GM23338 (cell line): ENCODE measurements around the gene LRRC58. TPM values are rescaled to one million over a fixed set of nuclear protein-coding genes. Genes with fewer than 3 reads are reported as not detected.

Source experiments
- ATAC-seq: fragments of 200-7000 bp; cut with Tn5 transposase; 3 replicates; pipeline ENCODE4 v1.9.1; 2020
- DNase-seq: peaks from one replicate; pipeline ENCODE4 v3.0.0-alpha.2; 2015; ENCODE audit warnings: low spot score
- H2AFZ ChIP-seq: fragments of 200-600 bp; sonication (generic); 2 replicates; pipeline ENCODE4 v1.8.0; 2016; ENCODE audit warnings: antibody characterized with exemption, mild to moderate bottlenecking, moderate library complexity
- H3F3A ChIP-seq: fragments of 200-600 bp; sonication (generic); replicated peaks from 2 replicates; pipeline ENCODE4 v1.8.0; 2017; ENCODE audit warnings: antibody characterized with exemption, mixed run types, low read depth
- H3K27ac ChIP-seq: fragments of 200-600 bp; sonication (generic); 2 replicates; pipeline ENCODE4 v1.6.1; 2016; ENCODE audit warnings: low read depth
- H3K27me3 ChIP-seq: fragments of 200-600 bp; sonication (generic); 2 replicates; pipeline ENCODE4 v1.8.0; 2016; ENCODE audit warnings: mild to moderate bottlenecking, mixed run types, moderate library complexity; ENCODE audit not compliant: insufficient read depth
- H3K36me3 ChIP-seq: fragments of 200-600 bp; sonication (generic); 2 replicates; pipeline ENCODE4 v1.8.0; 2016; ENCODE audit warnings: mild to moderate bottlenecking; ENCODE audit not compliant: insufficient read depth
- H3K4me1 ChIP-seq: fragments of 200-600 bp; sonication (generic); 2 replicates; pipeline ENCODE4 v1.8.0; 2016; ENCODE audit warnings: mild to moderate bottlenecking, moderate library complexity; ENCODE audit not compliant: insufficient read depth
- H3K4me2 ChIP-seq: fragments of 200-600 bp; sonication (generic); 2 replicates; pipeline ENCODE4 v1.7.1; 2017; ENCODE audit warnings: mixed run types
- H3K4me3 ChIP-seq: fragments of 200-600 bp; sonication (generic); 2 replicates; pipeline ENCODE4 v1.6.1; 2016; ENCODE audit warnings: mixed run types
- H3K79me2 ChIP-seq: fragments of 200-600 bp; sonication (generic); replicated peaks from 2 replicates; pipeline ENCODE4 v1.8.0; 2017; ENCODE audit warnings: mild to moderate bottlenecking; ENCODE audit not compliant: insufficient read depth
- H3K9me2 ChIP-seq: fragments of 200-600 bp; sonication (generic); 2 replicates; pipeline ENCODE4 v1.8.0; 2017; ENCODE audit not compliant: insufficient read depth
- H4K20me1 ChIP-seq: fragments of 200-600 bp; sonication (generic); replicated peaks from 2 replicates; pipeline ENCODE4 v1.8.0; 2017; ENCODE audit warnings: mild to moderate bottlenecking; ENCODE audit not compliant: insufficient read depth
- H3K27ac Mint-ChIP-seq: 2 replicates; pipeline ENCODE4 v1.8.0; 2020; ENCODE audit warnings: inconsistent platforms, mild to moderate bottlenecking, moderate library complexity, mixed read lengths
- H3K27me3 Mint-ChIP-seq: 3 replicates; pipeline ENCODE4 v1.8.0; 2022; ENCODE audit warnings: low read depth, mild to moderate bottlenecking, moderate library complexity, mixed read lengths, inconsistent platforms; ENCODE audit not compliant: insufficient read depth, poor library complexity
- H3K36me3 Mint-ChIP-seq: 3 replicates; pipeline ENCODE4 v1.8.0; 2021; ENCODE audit warnings: low read depth, mild to moderate bottlenecking, inconsistent platforms, moderate library complexity, mixed read lengths
- H3K4me1 Mint-ChIP-seq: 3 replicates; pipeline ENCODE4 v1.8.0; 2020; ENCODE audit warnings: mild to moderate bottlenecking, inconsistent platforms, mixed read lengths
- H3K4me3 Mint-ChIP-seq: 3 replicates; pipeline ENCODE4 v1.8.0; 2021; ENCODE audit warnings: moderate library complexity, mild to moderate bottlenecking, inconsistent platforms, mixed read lengths
- H3K9me3 Mint-ChIP-seq: 3 replicates; pipeline ENCODE4 v1.8.0; 2020; ENCODE audit warnings: moderate library complexity, mild to moderate bottlenecking, inconsistent platforms, mixed read lengths
- CREB1 ChIP-seq: fragments of 250-450 bp; sonication (Bioruptor Pico); IDR thresholded peaks from 2 replicates; pipeline ENCODE4 v1.5.0; 2020; ENCODE audit warnings: low read depth, mild to moderate bottlenecking, moderate library complexity
- EZH2 ChIP-seq: fragments of 200-600 bp; sonication (generic); IDR thresholded peaks from one replicate; pipeline ENCODE4 v1.8.0; 2017; ENCODE audit warnings: antibody characterized with exemption, mild to moderate bottlenecking, low read depth; ENCODE audit not compliant: unreplicated experiment
- EZH2phosphoT487 ChIP-seq: fragments of 200-600 bp; sonication (generic); IDR thresholded peaks from one replicate; pipeline ENCODE4 v1.8.1; 2018; ENCODE audit warnings: antibody characterized with exemption; ENCODE audit not compliant: unreplicated experiment
- JUNB ChIP-seq: IDR thresholded peaks from one replicate; pipeline ENCODE4 v1.6.1; 2016; ENCODE audit warnings: antibody characterized with exemption; ENCODE audit not compliant: unreplicated experiment
- NANOG ChIP-seq: IDR thresholded peaks from 2 replicates; pipeline ENCODE4 v1.6.1; 2016; ENCODE audit warnings: antibody characterized with exemption, borderline replicate concordance
- POLR2AphosphoS5 ChIP-seq: IDR thresholded peaks from 2 replicates; pipeline ENCODE4 v1.6.1; 2016; ENCODE audit warnings: antibody characterized with exemption, low read depth
- STAT1 ChIP-seq: IDR thresholded peaks from one replicate; pipeline ENCODE4 v1.6.1; 2016; ENCODE audit warnings: antibody characterized with exemption; ENCODE audit not compliant: unreplicated experiment
- ZNF114 ChIP-seq: fragments of 250-450 bp; sonication (Bioruptor Pico); IDR thresholded peaks from 2 replicates; pipeline ENCODE4 v1.5.0; 2020; ENCODE audit warnings: mild to moderate bottlenecking, moderate library complexity
- ZNF331 ChIP-seq: fragments of 250-450 bp; sonication (Bioruptor Pico); IDR thresholded peaks from 2 replicates; pipeline ENCODE4 v1.5.0; 2020; ENCODE audit warnings: low read depth, mild to moderate bottlenecking, moderate library complexity
- polyA plus RNA-seq: library from polyadenylated mRNA; unstranded; fragments of >200 nt; fragmentation: Nextera tagmentation; extraction: Ambion mirVana; gene quantifications from 2 replicates; pipeline ENCODE4 v1.2.1, GENCODE V29; 2016
- total RNA-seq: library from RNA; depleted of rRNA; stranded (reverse); fragments of >200 nt; shearing (Covaris generic); gene quantifications from 2 replicates; pipeline ENCODE4 v1.2.3, GENCODE V29; 2014
- TF ChIP-seq, protein P1 (sequence below): fragments of 250-450 bp; sonication (Bioruptor Pico); IDR thresholded peaks from 2 replicates; pipeline ENCODE4 v1.5.0; 2020; ENCODE audit warnings: mild to moderate bottlenecking, moderate library complexity
- TF ChIP-seq, protein P2 (sequence below), 2 experiments: fragments of 200-600 bp in 1 of 2; sonication (generic) in 1 of 2; conservative IDR thresholded peaks; 2 replicates each; pipeline versions ENCODE4 v1.5.1 to v1.6.1; 2016 to 2017; ENCODE audit warnings: antibody characterized with exemption in 2 of 2, low read depth in 2 of 2, mild to moderate bottlenecking in 2 of 2, moderate library complexity in 1 of 2
- TF ChIP-seq, protein P3 (sequence below): IDR thresholded peaks from one replicate; pipeline ENCODE4 v1.6.1; 2018; ENCODE audit warnings: antibody characterized with exemption; ENCODE audit not compliant: unreplicated experiment
- TF ChIP-seq, protein P4 (sequence below): IDR thresholded peaks from 2 replicates; pipeline ENCODE4 v1.6.1; 2016; ENCODE audit warnings: antibody characterized with exemption

Gene LRRC58
- total and polyA plus RNA-seq, 2 experiments from 2014 or later: 7.0 to 23.8 TPM

DNA sequence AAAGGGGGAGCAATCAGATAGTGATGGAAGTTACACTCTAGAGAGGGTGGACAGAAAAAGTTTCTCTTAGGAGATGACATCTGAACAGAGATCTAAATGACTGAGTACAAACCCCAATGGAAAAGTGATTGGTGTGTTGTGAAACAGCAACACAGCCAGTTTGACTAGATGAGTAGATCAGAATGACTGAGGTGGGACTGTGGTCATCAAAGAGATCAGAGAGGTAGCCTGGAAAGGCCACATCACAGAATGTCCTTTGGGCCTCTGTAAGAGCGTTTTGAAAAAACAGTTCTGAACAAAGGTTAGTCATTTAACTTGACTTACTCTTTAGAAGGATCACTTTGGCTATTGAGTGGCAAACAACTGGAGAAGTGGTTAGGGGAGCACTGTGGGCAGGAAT is 10.6 kb downstream of the LRRC58 start:
- Mint-ChIP-seq H3K4me1 (no peaks in the 10 kb centered on the region; the same call in 2 of the 3 replicates), H3K27ac (no peak overlapping the region), H3K9me3 (peaks cover 27% of the 10 kb centered on the region), H3K27me3 (no peaks in the 10 kb centered on the region), H3K4me3 (no peak overlapping the region), H3K36me3 (peaks cover 56% of the 10 kb centered on the region)
- Histone ChIP-seq H3K36me3 (peaks cover 3% of the 10 kb centered on the region; the same call in 1 of the 2 replicates), H3K79me2 (peaks cover 26% of the 10 kb centered on the region), H3K4me3 (no peak overlapping the region), H2AFZ (no peak overlapping the region), H3K9me2 (no peaks in the 10 kb centered on the region), H4K20me1 (no peaks in the 10 kb centered on the region; the same call in none of the 2 replicates), H3K27ac (no peak overlapping the region), H3F3A (no peaks in the 10 kb centered on the region), H3K27me3 (no peaks in the 10 kb centered on the region), H3K4me2 (no peak overlapping the region), H3K4me1 (no peaks in the 10 kb centered on the region)
- ATAC-seq: no peak
- TF ChIP-seq, protein P1, sequence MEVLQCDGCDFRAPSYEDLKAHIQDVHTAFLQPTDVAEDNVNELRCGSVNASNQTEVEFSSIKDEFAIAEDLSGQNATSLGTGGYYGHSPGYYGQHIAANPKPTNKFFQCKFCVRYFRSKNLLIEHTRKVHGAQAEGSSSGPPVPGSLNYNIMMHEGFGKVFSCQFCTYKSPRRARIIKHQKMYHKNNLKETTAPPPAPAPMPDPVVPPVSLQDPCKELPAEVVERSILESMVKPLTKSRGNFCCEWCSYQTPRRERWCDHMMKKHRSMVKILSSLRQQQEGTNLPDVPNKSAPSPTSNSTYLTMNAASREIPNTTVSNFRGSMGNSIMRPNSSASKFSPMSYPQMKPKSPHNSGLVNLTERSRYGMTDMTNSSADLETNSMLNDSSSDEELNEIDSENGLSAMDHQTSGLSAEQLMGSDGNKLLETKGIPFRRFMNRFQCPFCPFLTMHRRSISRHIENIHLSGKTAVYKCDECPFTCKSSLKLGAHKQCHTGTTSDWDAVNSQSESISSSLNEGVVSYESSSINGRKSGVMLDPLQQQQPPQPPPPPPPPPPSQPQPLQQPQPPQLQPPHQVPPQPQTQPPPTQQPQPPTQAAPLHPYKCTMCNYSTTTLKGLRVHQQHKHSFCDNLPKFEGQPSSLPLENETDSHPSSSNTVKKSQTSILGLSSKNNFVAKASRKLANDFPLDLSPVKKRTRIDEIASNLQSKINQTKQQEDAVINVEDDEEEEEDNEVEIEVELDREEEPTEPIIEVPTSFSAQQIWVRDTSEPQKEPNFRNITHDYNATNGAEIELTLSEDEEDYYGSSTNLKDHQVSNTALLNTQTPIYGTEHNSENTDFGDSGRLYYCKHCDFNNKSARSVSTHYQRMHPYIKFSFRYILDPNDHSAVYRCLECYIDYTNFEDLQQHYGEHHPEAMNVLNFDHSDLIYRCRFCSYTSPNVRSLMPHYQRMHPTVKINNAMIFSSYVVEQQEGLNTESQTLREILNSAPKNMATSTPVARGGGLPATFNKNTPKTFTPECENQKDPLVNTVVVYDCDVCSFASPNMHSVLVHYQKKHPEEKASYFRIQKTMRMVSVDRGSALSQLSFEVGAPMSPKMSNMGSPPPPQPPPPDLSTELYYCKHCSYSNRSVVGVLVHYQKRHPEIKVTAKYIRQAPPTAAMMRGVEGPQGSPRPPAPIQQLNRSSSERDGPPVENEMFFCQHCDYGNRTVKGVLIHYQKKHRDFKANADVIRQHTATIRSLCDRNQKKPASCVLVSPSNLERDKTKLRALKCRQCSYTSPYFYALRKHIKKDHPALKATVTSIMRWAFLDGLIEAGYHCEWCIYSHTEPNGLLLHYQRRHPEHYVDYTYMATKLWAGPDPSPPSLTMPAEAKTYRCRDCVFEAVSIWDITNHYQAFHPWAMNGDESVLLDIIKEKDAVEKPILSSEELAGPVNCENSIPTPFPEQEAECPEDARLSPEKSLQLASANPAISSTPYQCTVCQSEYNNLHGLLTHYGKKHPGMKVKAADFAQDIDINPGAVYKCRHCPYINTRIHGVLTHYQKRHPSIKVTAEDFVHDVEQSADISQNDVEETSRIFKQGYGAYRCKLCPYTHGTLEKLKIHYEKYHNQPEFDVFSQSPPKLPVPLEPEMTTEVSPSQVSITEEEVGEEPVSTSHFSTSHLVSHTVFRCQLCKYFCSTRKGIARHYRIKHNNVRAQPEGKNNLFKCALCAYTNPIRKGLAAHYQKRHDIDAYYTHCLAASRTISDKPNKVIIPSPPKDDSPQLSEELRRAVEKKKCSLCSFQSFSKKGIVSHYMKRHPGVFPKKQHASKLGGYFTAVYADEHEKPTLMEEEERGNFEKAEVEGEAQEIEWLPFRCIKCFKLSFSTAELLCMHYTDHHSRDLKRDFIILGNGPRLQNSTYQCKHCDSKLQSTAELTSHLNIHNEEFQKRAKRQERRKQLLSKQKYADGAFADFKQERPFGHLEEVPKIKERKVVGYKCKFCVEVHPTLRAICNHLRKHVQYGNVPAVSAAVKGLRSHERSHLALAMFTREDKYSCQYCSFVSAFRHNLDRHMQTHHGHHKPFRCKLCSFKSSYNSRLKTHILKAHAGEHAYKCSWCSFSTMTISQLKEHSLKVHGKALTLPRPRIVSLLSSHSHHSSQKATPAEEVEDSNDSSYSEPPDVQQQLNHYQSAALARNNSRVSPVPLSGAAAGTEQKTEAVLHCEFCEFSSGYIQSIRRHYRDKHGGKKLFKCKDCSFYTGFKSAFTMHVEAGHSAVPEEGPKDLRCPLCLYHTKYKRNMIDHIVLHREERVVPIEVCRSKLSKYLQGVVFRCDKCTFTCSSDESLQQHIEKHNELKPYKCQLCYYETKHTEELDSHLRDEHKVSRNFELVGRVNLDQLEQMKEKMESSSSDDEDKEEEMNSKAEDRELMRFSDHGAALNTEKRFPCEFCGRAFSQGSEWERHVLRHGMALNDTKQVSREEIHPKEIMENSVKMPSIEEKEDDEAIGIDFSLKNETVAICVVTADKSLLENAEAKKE (CRISPR knock-in tag): no peak
- TF ChIP-seq CREB1 (CRISPR knock-in tag) (no peak), NANOG (no peak), EZH2 (no peak), JUNB (no peak), EZH2phosphoT487 (no peak), ZNF114 (CRISPR knock-in tag) (no peak), POLR2AphosphoS5 (no peak), STAT1 (no peak), ZNF331 (CRISPR knock-in tag) (no peak)
- TF ChIP-seq, protein P2, sequence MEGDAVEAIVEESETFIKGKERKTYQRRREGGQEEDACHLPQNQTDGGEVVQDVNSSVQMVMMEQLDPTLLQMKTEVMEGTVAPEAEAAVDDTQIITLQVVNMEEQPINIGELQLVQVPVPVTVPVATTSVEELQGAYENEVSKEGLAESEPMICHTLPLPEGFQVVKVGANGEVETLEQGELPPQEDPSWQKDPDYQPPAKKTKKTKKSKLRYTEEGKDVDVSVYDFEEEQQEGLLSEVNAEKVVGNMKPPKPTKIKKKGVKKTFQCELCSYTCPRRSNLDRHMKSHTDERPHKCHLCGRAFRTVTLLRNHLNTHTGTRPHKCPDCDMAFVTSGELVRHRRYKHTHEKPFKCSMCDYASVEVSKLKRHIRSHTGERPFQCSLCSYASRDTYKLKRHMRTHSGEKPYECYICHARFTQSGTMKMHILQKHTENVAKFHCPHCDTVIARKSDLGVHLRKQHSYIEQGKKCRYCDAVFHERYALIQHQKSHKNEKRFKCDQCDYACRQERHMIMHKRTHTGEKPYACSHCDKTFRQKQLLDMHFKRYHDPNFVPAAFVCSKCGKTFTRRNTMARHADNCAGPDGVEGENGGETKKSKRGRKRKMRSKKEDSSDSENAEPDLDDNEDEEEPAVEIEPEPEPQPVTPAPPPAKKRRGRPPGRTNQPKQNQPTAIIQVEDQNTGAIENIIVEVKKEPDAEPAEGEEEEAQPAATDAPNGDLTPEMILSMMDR (conservative IDR thresholded peaks at IDR 0.05; ENCODE audit: low read depth in 2 of 2): no peak
- TF ChIP-seq, protein P3, sequence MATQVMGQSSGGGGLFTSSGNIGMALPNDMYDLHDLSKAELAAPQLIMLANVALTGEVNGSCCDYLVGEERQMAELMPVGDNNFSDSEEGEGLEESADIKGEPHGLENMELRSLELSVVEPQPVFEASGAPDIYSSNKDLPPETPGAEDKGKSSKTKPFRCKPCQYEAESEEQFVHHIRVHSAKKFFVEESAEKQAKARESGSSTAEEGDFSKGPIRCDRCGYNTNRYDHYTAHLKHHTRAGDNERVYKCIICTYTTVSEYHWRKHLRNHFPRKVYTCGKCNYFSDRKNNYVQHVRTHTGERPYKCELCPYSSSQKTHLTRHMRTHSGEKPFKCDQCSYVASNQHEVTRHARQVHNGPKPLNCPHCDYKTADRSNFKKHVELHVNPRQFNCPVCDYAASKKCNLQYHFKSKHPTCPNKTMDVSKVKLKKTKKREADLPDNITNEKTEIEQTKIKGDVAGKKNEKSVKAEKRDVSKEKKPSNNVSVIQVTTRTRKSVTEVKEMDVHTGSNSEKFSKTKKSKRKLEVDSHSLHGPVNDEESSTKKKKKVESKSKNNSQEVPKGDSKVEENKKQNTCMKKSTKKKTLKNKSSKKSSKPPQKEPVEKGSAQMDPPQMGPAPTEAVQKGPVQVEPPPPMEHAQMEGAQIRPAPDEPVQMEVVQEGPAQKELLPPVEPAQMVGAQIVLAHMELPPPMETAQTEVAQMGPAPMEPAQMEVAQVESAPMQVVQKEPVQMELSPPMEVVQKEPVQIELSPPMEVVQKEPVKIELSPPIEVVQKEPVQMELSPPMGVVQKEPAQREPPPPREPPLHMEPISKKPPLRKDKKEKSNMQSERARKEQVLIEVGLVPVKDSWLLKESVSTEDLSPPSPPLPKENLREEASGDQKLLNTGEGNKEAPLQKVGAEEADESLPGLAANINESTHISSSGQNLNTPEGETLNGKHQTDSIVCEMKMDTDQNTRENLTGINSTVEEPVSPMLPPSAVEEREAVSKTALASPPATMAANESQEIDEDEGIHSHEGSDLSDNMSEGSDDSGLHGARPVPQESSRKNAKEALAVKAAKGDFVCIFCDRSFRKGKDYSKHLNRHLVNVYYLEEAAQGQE: no peak
- TF ChIP-seq, protein P4, sequence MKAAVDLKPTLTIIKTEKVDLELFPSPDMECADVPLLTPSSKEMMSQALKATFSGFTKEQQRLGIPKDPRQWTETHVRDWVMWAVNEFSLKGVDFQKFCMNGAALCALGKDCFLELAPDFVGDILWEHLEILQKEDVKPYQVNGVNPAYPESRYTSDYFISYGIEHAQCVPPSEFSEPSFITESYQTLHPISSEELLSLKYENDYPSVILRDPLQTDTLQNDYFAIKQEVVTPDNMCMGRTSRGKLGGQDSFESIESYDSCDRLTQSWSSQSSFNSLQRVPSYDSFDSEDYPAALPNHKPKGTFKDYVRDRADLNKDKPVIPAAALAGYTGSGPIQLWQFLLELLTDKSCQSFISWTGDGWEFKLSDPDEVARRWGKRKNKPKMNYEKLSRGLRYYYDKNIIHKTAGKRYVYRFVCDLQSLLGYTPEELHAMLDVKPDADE: no peak
- no peak for DNase-seq
